HL-60 (cell line): ENCODE measurements around the gene TBATA.

ENCODE experiments used
- DNase-seq, 2 experiments: peaks; one replicate each; pipeline ENCODE4 v3.0.0-alpha.2; 2010 to 2020; ENCODE audit warnings: low read depth in 1 of 2, low spot score in 1 of 2
- H3K27ac ChIP-seq: fragments of 250-450 bp; sonication (Bioruptor Pico); replicated peaks from 2 replicates; pipeline ENCODE4 v1.5.1; 2020; ENCODE audit warnings: mild to moderate bottlenecking, moderate library complexity
- H3K27me3 ChIP-seq: fragments of 250-450 bp; sonication (Bioruptor Pico); 2 replicates; pipeline ENCODE4 v1.5.1; 2021; ENCODE audit warnings: mild to moderate bottlenecking, moderate library complexity; ENCODE audit not compliant: insufficient read depth, poor library complexity, severe bottlenecking
- H3K4me3 ChIP-seq: replicated peaks from 2 replicates; pipeline ENCODE4 v1.5.1; 2011; ENCODE audit warnings: mild to moderate bottlenecking, control low read depth, low read length; ENCODE audit not compliant: insufficient read depth
- CTCF ChIP-seq: IDR thresholded peaks from one replicate; pipeline ENCODE4 v1.5.1; 2011; ENCODE audit warnings: low read length, control low read depth, inconsistent platforms; ENCODE audit not compliant: insufficient read depth
- GABPA ChIP-seq: IDR thresholded peaks from 2 replicates; pipeline ENCODE4 v1.6.1; 2012; ENCODE audit warnings: low read depth
- POLR2AphosphoS5 ChIP-seq: IDR thresholded peaks from 2 replicates; pipeline ENCODE4 v1.6.1; 2012; ENCODE audit warnings: low read depth
- REST ChIP-seq: IDR thresholded peaks from 2 replicates; pipeline ENCODE4 v1.6.1; 2012; ENCODE audit warnings: low read depth; ENCODE audit not compliant: insufficient replicate concordance
- SPI1 ChIP-seq: IDR thresholded peaks from 2 replicates; pipeline ENCODE4 v1.6.1; 2012; ENCODE audit warnings: low read depth, mild to moderate bottlenecking, borderline replicate concordance

TBATA gene

GRCh38 chr10:70753026-70753663, 32.0 kb downstream of the TBATA start:
- DNase-seq, result peak in 1 of 2 experiments; percentile 27
- Histone ChIP-seq H3K4me3 (no peak overlapping the region), H3K27me3 (no peaks in the 10 kb centered on the region)

GRCh38 chr10:70752571-70752970, 32.6 kb downstream of the TBATA start:
- no peak overlapping the region for H3K27ac ChIP-seq
- no peak for TF ChIP-seq GABPA
- TF ChIP-seq CTCF, result no peak
- no peak for TF ChIP-seq REST
- TF ChIP-seq POLR2AphosphoS5, result no peak
- no peak for TF ChIP-seq SPI1
- H3K27me3 ChIP-seq, result no peaks in the 10 kb centered on the region
- no peak overlapping the region for H3K4me3 ChIP-seq
- no peak for DNase-seq

More at GRCh38 chr10:70753026-70753663, 32.0 kb downstream of the TBATA start:
- TF ChIP-seq SPI1 (no peak), POLR2AphosphoS5 (no peak), REST (peak; percentile 43)
- H3K27ac ChIP-seq, result no peak overlapping the region

GRCh38 chr10:70751991-70752390, 33.2 kb downstream of the TBATA start:
- no peak overlapping the region for H3K4me3 ChIP-seq
- H3K27ac ChIP-seq, result no peak overlapping the region
- no peak for DNase-seq
- TF ChIP-seq POLR2AphosphoS5 (no peak), GABPA (no peak), CTCF (no peak), REST (no peak), SPI1 (no peak)
- no peaks in the 10 kb centered on the region for H3K27me3 ChIP-seq
